SW 1271 (cell line): Measurements from ENCODE around the gene PSMD9.
A peak's percentile ranks its signal among the peaks of the same experiment; 100 is the strongest.
"Not testable (repeated sequence)": the region's sequence is repeated elsewhere in the genome, so short reads cannot be mapped to it uniquely, and the experiment has no call there.

Experiments used
- DNase-seq, 2 experiments: peaks; one replicate each; lab custom pipeline; 2025; lab: John Stamatoyannopoulos, UW

Gene PSMD9

DNA sequence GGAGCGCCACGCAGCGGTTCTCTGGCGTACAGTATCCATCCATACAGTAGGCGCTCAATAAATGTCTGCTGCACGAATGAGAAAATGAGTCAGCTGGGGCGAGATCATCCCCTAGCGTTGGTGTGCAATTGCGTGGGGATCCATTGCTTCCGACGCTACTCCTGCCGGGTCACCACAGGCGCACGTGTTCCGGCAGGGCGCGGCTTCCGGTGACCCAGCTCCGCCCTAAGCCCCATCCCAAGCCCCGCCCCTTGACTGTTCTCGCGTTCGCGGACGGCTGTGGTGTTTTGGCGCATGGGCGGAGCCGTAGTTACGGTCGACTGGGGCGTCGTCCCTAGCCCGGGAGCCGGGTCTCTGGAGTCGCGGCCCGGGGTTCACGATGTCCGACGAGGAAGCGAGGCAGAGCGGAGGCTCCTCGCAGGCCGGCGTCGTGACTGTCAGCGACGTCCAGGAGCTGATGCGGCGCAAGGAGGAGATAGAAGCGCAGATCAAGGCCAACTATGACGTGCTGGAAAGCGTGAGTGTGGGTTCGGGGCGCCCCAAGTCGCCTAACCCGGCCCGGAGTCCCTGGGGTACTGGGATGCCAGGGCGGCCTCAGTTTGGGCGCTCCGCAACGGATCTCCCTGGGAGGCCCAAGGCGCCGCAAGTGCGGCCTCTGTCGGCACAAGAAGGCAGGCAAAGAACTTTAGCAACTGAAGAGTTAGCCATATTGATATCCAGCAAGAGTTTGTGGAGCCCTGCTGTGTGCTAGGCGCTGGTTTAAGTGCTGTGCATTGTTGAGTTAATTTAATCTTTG, at the start of gene PSMD9:
PSMD9 (plus strand) TSS at position 313 of the 796 bp plus-strand sequence; CDS start at position 380, 67 bp downstream.
- peak; percentile 95 to 96 for DNase-seq

DNA sequence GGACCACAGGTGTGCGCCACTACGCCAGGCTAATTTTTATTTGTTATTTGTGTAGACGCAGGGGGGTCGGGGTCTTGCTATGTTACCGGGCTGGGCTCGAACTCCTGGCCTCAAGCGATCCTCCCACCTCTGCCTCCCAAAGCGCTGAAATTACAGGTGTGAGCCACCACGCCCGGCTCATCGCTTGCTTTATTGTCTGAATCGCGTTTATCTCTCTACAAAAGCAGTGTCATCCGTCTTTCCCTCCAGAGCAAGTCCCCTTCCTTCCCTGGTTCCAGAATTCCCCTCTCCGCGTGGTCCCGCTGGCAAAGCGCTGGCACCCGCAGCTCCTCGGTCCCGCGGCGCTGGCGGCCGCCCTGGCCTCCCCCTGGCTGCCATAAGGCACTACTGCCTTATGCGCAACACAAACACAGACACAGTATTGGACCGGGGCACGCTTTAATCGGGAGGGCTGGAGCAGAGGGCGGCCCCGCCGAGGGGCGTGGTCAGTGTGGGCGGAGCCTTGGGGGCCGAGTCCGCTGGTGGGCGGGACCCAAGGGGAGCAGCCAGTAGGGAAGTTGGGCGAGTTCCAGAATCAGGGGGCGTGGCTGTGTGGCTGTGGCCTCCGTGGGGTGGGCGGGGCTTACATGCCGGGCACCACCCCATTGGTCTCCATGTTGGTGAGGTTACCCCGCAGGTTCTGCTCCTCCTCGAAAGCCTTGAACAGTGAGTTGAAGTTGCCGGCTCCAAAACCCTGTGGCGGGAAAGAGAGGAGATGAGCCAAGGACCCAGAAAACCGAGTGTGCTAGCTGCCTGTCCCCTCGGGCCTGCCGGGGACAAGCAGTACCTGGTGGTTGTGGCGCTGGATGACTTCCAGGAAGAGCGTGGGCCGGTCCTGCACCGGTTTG, 49.2 kb upstream of the PSMD9 start:
- DNase-seq = peak; percentile 83 to 98

GRCh38 chr12:121839993-121840761, 48.4 kb upstream of the PSMD9 start:
- DNase-seq = no peak

DNA sequence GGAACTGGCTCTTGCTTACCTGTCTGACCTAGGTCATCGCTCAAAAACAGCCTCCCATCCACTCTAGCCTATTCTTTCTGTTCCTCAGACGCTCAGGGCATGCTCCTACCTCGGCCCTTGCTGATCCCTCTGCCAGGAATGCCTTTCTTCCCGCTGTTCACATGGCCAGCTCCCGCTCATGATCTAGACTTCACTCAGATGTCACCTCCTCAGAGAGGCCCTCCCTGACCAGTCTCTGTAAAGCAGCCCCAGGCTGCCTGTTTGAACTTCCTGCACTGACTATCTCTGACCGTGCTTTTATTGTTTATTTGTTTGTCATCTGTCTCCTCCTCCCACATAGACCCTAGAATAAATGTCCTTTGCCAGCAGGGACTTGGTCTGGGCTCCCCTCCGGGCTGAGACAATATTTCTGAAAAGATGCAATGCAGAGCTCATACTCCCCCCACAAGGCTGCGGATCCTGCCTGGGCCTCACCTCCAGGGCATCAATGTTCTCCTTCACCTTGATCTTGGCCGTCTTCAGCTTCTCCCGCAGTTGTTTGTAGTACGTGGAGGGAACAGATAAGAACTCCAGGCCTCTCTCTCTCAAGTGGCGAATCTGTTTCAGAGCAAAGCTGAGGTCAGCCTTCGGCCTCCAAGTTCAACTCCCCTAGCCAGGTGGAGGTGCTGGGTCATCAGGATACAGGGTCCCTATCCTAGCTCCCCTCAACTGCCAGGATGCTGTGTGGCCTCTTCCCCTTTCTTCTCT, 45.2 kb upstream of the PSMD9 start:
- DNase-seq = no peak

GRCh38 chr12:121845701-121846100, 42.9 kb upstream of the PSMD9 start:
- no peak for DNase-seq

DNA sequence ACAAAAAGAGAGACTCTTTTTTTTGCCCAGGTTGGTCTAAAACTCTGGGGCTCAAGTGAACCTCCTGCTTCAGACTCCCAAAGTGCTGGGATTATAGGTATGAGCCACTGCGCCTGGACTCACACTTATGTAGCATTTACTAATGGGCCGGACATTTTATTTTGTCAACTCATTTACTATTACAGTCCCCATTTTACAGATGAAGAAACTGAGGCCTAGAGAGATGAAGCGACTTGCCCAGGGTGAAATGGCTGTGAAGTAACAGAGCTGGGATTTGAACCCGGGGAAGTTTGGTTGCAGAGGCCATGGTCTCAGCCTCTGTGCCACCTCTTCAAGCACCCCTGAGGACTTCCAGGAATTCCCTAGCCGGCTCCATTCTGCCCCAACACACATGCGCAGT, 39.4 kb upstream of the PSMD9 start:
- no peak for DNase-seq

GRCh38 chr12:121849665-121850064, 38.9 kb upstream of the PSMD9 start:
- no peak for DNase-seq

- DNase-seq = not testable (repeated sequence)
Measured at GRCh38 chr12:121852392-121852791, 36.2 kb upstream of the PSMD9 start.

DNA sequence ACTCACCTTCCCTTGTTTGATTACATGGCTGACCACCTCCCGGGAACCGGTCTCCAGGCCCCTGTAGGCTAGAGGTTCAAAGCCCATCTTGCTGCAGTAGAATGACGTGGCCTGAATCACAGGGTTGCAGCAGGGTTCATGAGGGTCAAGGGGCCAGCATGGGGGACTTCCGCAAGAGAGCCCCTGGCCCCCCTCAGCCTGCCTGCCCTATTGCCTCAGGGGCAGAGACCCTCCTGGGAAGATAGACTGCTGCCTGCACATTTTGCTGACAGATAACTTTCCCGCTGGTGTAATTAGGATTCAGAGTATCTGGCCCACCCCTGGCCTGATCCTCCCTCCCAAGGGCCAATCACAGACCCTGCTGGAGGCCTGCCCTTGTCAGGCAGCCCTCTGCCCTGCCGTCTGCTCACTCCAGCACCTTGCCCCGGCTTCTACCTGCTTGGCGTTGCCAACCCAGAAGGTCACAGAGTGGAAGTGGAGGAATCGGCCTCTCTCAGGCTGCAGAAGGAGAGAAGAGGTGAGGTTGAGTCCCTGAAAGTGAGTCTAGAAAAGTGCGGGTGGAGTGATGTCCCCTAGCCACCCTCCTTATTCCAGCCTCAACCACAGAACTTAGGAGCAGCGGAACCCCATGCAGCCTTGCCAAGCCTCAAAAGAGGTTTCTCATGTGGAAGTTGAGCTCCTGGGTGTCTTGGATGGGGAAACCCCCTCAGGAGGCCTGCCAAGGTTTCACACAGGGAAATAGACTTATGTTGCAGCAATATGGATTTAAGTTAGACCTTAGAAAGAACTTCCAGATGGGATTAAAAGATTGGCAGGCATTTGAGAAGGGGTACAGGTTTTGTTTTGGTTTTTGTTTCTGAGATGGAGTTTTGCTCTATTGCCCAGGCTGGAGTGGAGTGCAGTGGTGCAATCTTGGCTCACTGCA, 31.0 kb upstream of the PSMD9 start:
- DNase-seq = no peak

DNA sequence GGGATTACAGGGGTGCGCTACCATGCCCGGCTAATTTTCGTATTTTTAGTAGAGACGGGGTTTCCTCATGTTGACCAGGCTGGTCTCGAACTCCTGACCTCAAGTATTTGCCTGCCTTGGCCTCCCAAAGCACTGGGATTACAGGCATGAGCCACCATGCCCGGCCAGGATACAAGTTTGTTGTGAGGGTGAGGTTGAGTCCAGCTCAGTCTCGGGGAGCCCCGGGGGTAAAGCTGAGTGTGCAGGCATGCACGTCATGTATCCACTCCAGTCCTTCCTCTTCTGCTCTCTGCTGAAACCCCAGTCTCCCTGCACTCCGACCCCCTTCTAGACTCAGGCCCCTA, 30.3 kb upstream of the PSMD9 start:
- DNase-seq = no peak

- DNase-seq = peak in 1 of 2 experiments; percentile 9
Measured at GRCh38 chr12:121858662-121859572, 29.7 kb upstream of the PSMD9 start, which contains the start of gene HPD. TSS of gene HPD (minus strand) at chr12:121858859. CDS start at chr12:121858823, 36 bp downstream.

DNA sequence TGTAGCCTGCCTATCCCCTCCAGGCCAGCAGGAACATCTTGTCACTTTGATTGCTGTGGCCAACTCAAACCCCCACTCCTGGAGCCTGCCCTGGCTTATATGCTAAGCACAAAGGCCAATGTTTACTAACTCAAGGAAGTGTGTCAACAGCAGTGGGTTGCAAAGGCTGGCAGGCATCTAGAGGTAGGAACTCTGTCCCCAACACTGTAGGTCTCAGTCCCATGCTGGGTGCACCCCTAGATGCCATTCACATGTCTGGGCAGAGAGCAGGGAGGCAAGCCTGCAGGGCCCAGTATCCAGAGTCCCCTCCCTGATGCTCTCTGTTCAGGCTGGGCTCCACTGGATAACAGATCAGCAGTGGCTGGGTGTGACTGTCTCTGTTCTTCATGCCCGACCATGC, 28.3 kb upstream of the PSMD9 start:
- no peak for DNase-seq

DNA sequence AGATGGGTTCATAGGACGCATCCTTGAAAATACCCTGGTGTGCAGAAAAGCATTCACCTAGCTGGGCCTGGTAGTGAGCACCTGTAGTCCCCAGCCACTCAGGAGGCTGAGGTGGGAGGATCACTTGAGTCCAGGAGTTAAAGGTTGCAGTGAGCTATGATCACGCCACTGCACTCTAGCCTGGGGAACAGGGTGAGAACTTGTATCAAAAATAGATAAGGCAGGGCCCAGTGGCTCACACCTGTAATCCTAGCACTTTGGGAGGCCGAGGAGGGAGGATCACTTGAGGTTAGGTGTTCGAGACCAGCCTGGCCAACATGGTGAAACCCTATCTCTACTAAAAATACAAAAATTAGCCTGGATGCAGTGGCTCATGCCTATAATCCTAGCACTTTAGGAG, 27.9 kb upstream of the PSMD9 start:
- not testable (repeated sequence) for DNase-seq

- DNase-seq = no peak
Measured at GRCh38 chr12:121861636-121862254, 26.8 kb upstream of the PSMD9 start.

GRCh38 chr12:121866331-121866730, 22.3 kb upstream of the PSMD9 start:
- no peak for DNase-seq

DNA sequence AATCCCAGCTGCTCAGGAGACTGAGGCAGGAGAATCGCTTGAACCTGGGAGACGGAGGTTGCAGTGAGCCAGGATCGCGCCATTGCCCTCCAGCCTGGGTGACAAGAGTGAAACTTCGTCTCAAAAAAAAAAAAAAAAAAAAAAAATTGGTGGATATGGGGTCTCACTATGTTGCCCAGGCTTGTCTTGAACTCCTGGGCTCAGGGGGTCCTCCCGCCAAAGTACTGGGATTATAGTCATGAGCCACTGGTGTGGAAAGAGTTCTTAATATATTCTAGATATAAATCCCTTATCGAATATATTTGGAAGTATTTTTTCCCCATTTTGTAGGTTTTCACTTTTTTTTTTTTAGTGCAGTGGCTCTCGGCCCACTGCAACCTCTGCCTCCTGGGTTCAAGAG, 19.4 kb upstream of the PSMD9 start:
- not testable (repeated sequence) for DNase-seq

DNA sequence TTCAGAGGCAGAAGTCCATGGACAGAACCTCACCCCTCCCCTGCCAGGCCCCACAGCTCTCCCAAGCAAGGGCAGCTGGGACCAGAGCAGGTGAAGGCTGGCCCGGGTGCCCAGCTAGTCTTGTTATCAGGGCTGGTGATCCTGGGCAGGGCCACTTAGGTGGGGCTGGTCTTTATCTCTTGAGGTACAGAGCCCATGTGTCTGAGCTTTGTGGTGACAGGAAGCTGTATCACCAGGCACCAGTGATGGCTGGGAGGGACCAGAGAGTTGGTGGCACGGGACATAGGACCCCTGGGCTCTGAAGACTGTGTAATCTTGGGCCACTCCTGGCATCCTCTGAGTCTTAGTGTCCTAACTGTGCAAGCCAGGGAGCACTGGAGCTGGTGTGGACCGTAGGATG, 17.1 kb upstream of the PSMD9 start:
- no peak for DNase-seq

- no peak for DNase-seq
Measured at GRCh38 chr12:121872546-121873215, 15.9 kb upstream of the PSMD9 start.
